ENCODE results near the gene ARID5B.

ARID5B gene

GRCh38 chr10:62056219-62056618 is 154.7 kb downstream of the ARID5B start:
- no peak for DNase-seq

- no peak for DNase-seq
Measured at GRCh38 chr10:62056698-62057097, 155.2 kb downstream of the ARID5B start.

- no peak for DNase-seq
Measured at GRCh38 chr10:62057359-62057758, 155.9 kb downstream of the ARID5B start.

- no peak for DNase-seq
Measured at GRCh38 chr10:62057850-62058249, 156.4 kb downstream of the ARID5B start.

- DNase-seq, result no peak
Measured at GRCh38 chr10:62058476-62058875, 157.0 kb downstream of the ARID5B start.

- no peak for DNase-seq
Measured at GRCh38 chr10:62058896-62059216, 157.4 kb downstream of the ARID5B start.

- DNase-seq, result no peak
Measured at GRCh38 chr10:62059217-62059920, 157.9 kb downstream of the ARID5B start.

- DNase-seq, result no peak
Measured at GRCh38 chr10:62062028-62062427, 160.5 kb downstream of the ARID5B start.

GRCh38 chr10:62062752-62063512 is 161.4 kb downstream of the ARID5B start:
- no peak for DNase-seq

- DNase-seq, result no peak
Measured at GRCh38 chr10:62063795-62064472, 162.4 kb downstream of the ARID5B start.

- no peak for DNase-seq
Measured at GRCh38 chr10:62067560-62067959, 166.1 kb downstream of the ARID5B start.

- DNase-seq, result no peak
Measured at GRCh38 chr10:62068464-62068863, 167.0 kb downstream of the ARID5B start.

- no peak for DNase-seq
Measured at GRCh38 chr10:62069452-62070178, 168.1 kb downstream of the ARID5B start.

- DNase-seq, result no peak
Measured at GRCh38 chr10:62071846-62072281, 170.4 kb downstream of the ARID5B start.

- no peak for DNase-seq
Measured at GRCh38 chr10:62072901-62073300, 171.4 kb downstream of the ARID5B start.

- DNase-seq, result no peak
Measured at GRCh38 chr10:62073429-62073828, 171.9 kb downstream of the ARID5B start.

- no peak for DNase-seq
Measured at GRCh38 chr10:62075414-62075813, 173.9 kb downstream of the ARID5B start.

- no peak for DNase-seq
Measured at GRCh38 chr10:62075912-62076311, 174.4 kb downstream of the ARID5B start.

GRCh38 chr10:62076891-62077290 is 175.4 kb downstream of the ARID5B start:
- no peak for DNase-seq

- no peak for DNase-seq
Measured at GRCh38 chr10:62077330-62078015, 176.0 kb downstream of the ARID5B start.

GRCh38 chr10:62079885-62080559 is 178.5 kb downstream of the ARID5B start:
- DNase-seq, result no peak

- DNase-seq, result no peak
Measured at GRCh38 chr10:62080905-62081304, 179.4 kb downstream of the ARID5B start.
